PC-9 (cell line): Measurements from ENCODE around the gene DUOXA2. TPM values are rescaled to one million over a fixed set of nuclear protein-coding genes. Genes with fewer than 3 reads are reported as not detected.

Experiments used
- BruUV-seq: library from RNA; stranded (reverse); fragments of 400-500 nt; replicated peaks from 2 replicates; lab custom pipeline; 2021; lab: Mats Ljungman, UMichigan
- CTCF ChIA-PET: fragments of 300-600 bp; sonication (Branson Sonifier 250); formaldehyde crosslinking; loops from one replicate; lab custom pipeline; 2022; ENCODE audit warnings: antibody characterized with exemption; lab: Charles Lee
- POLR2A ChIA-PET: fragments of 300-600 bp; sonication (Branson Sonifier 250); formaldehyde crosslinking; loops from one replicate; lab custom pipeline; 2022; ENCODE audit warnings: antibody characterized with exemption; ENCODE audit not compliant: unreplicated experiment; lab: Charles Lee
- DNase-seq, 2 experiments: peaks; one replicate each; pipeline versions ENCODE4 v3.0.0 to v3.0.0-alpha.2; 2015 to 2022; ENCODE audit warnings: mixed read lengths in 1 of 2
- H2AFZ ChIP-seq: fragments of 200-600 bp; sonication (generic); 2 replicates; pipeline ENCODE4 v1.8.1; 2017; ENCODE audit warnings: antibody characterized with exemption
- H3F3A ChIP-seq: fragments of 200-600 bp; sonication (generic); 2 replicates; pipeline ENCODE4 v1.8.1; 2017; ENCODE audit warnings: antibody characterized with exemption, mild to moderate bottlenecking, low read depth; ENCODE audit not compliant: insufficient read depth
- H3K27ac ChIP-seq: fragments of 200-600 bp; sonication (generic); 2 replicates; pipeline ENCODE4 v1.6.1; 2016; ENCODE audit warnings: mixed run types
- H3K27me3 ChIP-seq: fragments of 200-600 bp; sonication (generic); 2 replicates; pipeline ENCODE4 v1.6.1; 2016; ENCODE audit warnings: low read depth, mixed run types; ENCODE audit not compliant: insufficient read depth
- H3K36me3 ChIP-seq: fragments of 200-600 bp; sonication (generic); 2 replicates; pipeline ENCODE4 v1.6.1; 2016; ENCODE audit warnings: low read depth, mixed run types
- H3K4me1 ChIP-seq: fragments of 200-600 bp; sonication (generic); replicated peaks from 2 replicates; pipeline ENCODE4 v1.6.1; 2016; ENCODE audit warnings: mixed run types; ENCODE audit not compliant: insufficient read depth
- H3K4me2 ChIP-seq: fragments of 200-600 bp; sonication (generic); 2 replicates; pipeline ENCODE4 v1.6.1; 2017; ENCODE audit warnings: mixed run types
- H3K4me3 ChIP-seq: fragments of 200-600 bp; sonication (generic); 2 replicates; pipeline ENCODE4 v1.6.1; 2016; ENCODE audit warnings: mixed run types
- H3K79me2 ChIP-seq: fragments of 200-600 bp; sonication (generic); 2 replicates; pipeline ENCODE4 v1.6.1; 2017; ENCODE audit warnings: low read depth, mixed run types
- H3K9me2 ChIP-seq: fragments of 200-600 bp; sonication (generic); 2 replicates; pipeline ENCODE4 v1.8.1; 2017; ENCODE audit warnings: mild to moderate bottlenecking; ENCODE audit not compliant: insufficient read depth
- H3K9me3 ChIP-seq: fragments of 200-600 bp; sonication (generic); 2 replicates; pipeline ENCODE4 v1.8.1; 2016; ENCODE audit warnings: low read depth; ENCODE audit not compliant: insufficient read depth
- H4K20me1 ChIP-seq: fragments of 200-600 bp; sonication (generic); 2 replicates; pipeline ENCODE4 v1.8.1; 2017; ENCODE audit not compliant: insufficient read depth
- CTCF ChIP-seq: fragments of 200-600 bp; sonication (generic); conservative IDR thresholded peaks from 2 replicates; pipeline ENCODE4 v1.6.1; 2017; ENCODE audit warnings: mixed run types, antibody characterized with exemption, mild to moderate bottlenecking, moderate library complexity
- EZH2 ChIP-seq: fragments of 200-600 bp; sonication (generic); IDR thresholded peaks from 2 replicates; pipeline ENCODE4 v1.8.0; 2017; ENCODE audit warnings: antibody characterized with exemption, low read depth
- intact Hi-C: fragments of 100-400 bp; cut with micrococcal nuclease; formaldehyde crosslinking; loops from one replicate; pipeline ENCODE4 v1.10.0; 2022; ENCODE audit not compliant: unreplicated experiment
- total RNA-seq: library from RNA; stranded (reverse); gene quantifications from 2 replicates; pipeline ENCODE4 v1.2.3, GENCODE V29; 2021

DUOXA2 gene
- total RNA-seq, 1 experiment from 2014 or later = not detected

GRCh38 chr15:45118131-45118588, 4.0 kb downstream of the DUOXA2 start:
- intact Hi-C loops = loop anchor here (5.0 kb wide), 1 partner anchor 146 kb away; no protein-coding TSS in a partner anchor
- no peak for TF ChIP-seq EZH2
- peak; percentile 88 for TF ChIP-seq CTCF
- H3K9me3 ChIP-seq = no peaks in the 10 kb centered on the region
- no peak overlapping the region for H2AFZ ChIP-seq
- POLR2A ChIA-PET = interaction anchor here (0.5 to 0.6 kb wide), 2 partner anchors 95 to 284 kb away, joined by 3 read pairs; a partner anchor contains a TSS
- H3K4me1 ChIP-seq = peaks cover 14% of the 10 kb centered on the region; the same call in 1 of the 2 replicates
- no peaks in the 10 kb centered on the region for H3K9me2 ChIP-seq
- DNase-seq = peak; percentile 70 to 87
- H3K27ac ChIP-seq = no peak overlapping the region
- no peak overlapping the region for H3K4me3 ChIP-seq
- no TSS peak for BruUV-seq
- no peak overlapping the region; the same call in 1 of the 2 replicates for H3K4me2 ChIP-seq
- no peaks in the 10 kb centered on the region for H4K20me1 ChIP-seq
- CTCF ChIA-PET = interaction anchor here (0.5 to 1.5 kb wide), 11 partner anchors 8 to 297 kb away, joined by 3 to 11 read pairs (median 4); no protein-coding TSS in a partner anchor
- peaks cover 3% of the 10 kb centered on the region; the same call in 1 of the 2 replicates for H3K27me3 ChIP-seq
- H3K79me2 ChIP-seq = no peaks in the 10 kb centered on the region
- no peaks in the 10 kb centered on the region for H3K36me3 ChIP-seq
- H3F3A ChIP-seq = no peaks in the 10 kb centered on the region

GRCh38 chr15:45118996-45119395, 4.9 kb downstream of the DUOXA2 start:
- no TSS peak for BruUV-seq
- Histone ChIP-seq H3K27ac (no peak overlapping the region), H3K27me3 (peaks cover 2% of the 10 kb centered on the region; the same call in 1 of the 2 replicates), H3K9me2 (no peaks in the 10 kb centered on the region), H3K79me2 (no peaks in the 10 kb centered on the region), H3F3A (no peaks in the 10 kb centered on the region), H3K36me3 (no peaks in the 10 kb centered on the region), H3K4me3 (no peak overlapping the region), H3K9me3 (no peaks in the 10 kb centered on the region), H4K20me1 (no peaks in the 10 kb centered on the region), H2AFZ (no peak overlapping the region), H3K4me1 (peaks cover 15% of the 10 kb centered on the region; the same call in 1 of the 2 replicates), H3K4me2 (no peak overlapping the region)
- ChIA-PET CTCF (interaction anchor here (0.8 to 1.5 kb wide), 4 partner anchors 44 to 265 kb away, joined by 3 to 11 read pairs (median 4); no protein-coding TSS in a partner anchor), POLR2A (no interaction called here)
- intact Hi-C loops = loop anchor here (5.0 kb wide), 1 partner anchor 147 kb away; no protein-coding TSS in a partner anchor
- TF ChIP-seq CTCF (no peak), EZH2 (no peak)
- DNase-seq = no peak

DNA sequence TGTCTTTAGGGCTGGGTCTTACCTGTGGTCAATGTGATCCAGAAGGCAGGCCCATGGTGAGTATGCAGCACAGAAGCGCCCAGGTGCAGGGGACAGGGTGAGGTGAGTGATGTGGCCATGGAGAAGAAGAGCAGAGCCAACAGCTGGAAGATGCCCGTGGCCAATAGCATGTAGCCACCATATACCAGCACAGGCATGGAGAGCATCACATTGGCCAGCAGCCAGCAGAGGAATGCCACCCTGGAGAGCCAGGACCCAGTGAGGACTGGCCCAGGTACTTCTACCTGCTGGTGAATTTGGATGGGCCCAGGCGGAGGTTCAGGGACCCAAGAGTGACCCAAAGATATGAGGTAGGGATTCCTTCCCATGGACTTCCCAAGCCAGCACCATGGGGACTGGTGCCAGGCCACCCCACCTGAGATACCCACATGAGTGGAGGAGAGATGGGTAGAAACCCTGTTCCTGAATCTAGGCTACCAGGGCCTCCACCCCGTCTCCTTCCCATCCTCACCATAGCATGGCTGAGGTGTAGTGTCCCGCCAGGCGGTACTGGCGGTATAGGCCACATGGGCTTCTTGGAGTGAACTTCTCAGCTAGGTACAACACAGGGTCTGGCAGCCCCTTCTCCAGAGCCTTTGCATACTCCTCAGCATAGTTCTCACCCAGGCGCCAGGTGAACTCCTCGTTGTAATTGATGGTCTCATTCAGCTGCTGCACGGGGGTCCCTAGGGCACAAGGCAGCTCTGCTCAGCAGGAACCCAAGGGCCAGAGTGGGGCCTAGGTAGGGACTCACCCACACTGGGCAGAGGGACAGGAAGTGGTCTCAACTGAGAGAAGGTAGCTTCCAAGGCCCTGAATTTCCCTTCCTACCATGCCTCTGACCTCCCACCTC, 6.2 kb downstream of the DUOXA2 start:
- Histone ChIP-seq H2AFZ (no peak overlapping the region), H3K36me3 (no peaks in the 10 kb centered on the region), H3K9me2 (no peaks in the 10 kb centered on the region), H3K79me2 (no peaks in the 10 kb centered on the region), H3K27me3 (no peaks in the 10 kb centered on the region), H3K9me3 (no peaks in the 10 kb centered on the region), H4K20me1 (no peaks in the 10 kb centered on the region), H3K4me1 (peaks cover 15% of the 10 kb centered on the region; the same call in 1 of the 2 replicates), H3K4me3 (no peak overlapping the region), H3F3A (no peaks in the 10 kb centered on the region), H3K27ac (no peak overlapping the region), H3K4me2 (no peak overlapping the region)
- DNase-seq = no peak
- CTCF ChIA-PET = interaction anchor here (0.6 to 3.8 kb wide), 2 partner anchors 31 to 43 kb away, joined by 4 to 11 read pairs; no protein-coding TSS in a partner anchor
- no TSS peak for BruUV-seq
- intact Hi-C loops = loop anchor here (10.0 kb wide), 1 partner anchor 494 kb away; no protein-coding TSS in a partner anchor
- POLR2A ChIA-PET = no interaction called here
- TF ChIP-seq EZH2 = no peak
- TF ChIP-seq CTCF = no peak
